HG03342 (cell line): ENCODE measurements around the gene TRAF3IP1.

ENCODE experiments used
- ATAC-seq: cut with Tn5 transposase; IDR thresholded peaks from one replicate; pipeline ENCODE4 v1.9.1; 2021; ENCODE audit warnings: mild to moderate bottlenecking, moderate library complexity; ENCODE audit not compliant: unreplicated experiment

The TRAF3IP1 gene

DNA sequence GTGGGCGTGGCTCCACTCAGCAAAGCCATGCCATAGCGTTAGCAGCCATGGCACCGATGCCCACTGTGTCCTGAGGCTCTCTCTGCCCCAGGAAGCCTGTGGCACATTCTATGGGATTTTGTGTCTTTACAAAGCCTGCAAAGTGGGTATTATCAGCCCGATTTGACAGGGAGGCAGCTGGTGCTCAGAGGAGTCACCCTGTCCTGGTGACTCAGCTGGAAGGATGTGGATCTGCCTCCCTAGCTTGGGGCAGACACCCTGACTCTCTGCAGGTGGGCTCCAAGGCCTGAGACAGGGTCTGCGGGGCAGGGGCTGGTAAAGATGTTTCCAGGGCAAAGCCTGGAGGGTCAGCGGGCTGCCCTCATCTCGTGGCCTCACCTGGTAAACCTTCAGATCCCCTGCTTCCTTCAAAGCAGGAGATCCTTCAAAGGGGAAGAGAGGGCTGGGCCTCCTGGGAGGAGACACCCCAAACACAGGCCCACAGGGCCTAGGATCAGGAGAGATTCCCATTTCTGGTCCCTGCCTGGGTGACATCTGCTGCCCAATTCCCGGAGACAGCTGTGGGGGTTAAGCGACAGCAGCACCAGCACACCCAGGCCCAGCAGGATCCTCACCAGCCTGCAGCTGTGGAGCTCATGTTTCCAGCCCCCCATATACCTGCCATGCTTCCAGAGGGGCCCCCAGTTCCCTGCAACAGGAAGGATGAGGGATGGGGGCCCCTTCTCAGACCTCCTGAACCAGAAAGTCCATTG is 103.4 kb downstream of the TRAF3IP1 start:
- ATAC-seq = no peak

DNA sequence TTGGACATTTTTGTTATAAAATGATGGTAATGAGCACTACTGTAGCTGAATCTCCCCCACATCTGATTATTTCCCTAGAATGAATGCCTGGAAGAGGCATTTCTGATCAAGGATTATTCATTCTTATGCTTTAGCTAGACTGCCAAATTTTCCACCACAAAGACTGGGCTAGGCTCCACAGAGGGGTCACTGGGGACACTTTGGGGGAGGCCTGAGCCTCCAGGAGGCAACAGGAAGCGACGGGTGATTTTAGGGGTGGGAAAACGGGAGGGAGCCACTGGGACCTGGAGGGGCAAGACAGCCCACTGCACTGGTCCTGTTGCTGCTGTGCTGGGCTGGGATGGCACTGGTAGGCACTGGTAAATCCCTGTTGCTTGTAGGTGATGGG is 104.0 kb downstream of the TRAF3IP1 start:
- ATAC-seq = no peak

DNA sequence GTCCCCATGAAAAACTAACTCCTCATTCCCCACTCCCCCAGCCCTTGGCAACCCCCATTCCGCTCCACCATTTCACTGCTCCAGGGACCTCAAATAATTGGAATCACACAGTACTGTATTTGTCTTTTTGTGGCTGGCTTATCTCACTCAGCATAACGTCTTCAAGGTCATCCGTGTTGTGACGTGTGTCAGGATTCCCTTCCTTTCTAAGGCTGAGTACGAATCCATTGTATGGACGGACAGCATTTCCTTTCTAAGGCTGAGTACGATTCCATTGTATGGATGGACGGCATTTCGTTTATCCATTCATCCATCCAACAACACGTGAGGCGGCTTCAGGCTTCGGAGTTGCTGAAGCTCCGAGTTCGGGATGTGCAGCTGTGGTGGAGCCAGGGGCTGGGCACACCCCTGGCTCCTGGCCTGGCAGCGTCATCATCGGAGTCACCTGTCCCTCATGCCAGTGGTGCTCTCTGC is 105.2 kb downstream of the TRAF3IP1 start:
- ATAC-seq = no peak

DNA sequence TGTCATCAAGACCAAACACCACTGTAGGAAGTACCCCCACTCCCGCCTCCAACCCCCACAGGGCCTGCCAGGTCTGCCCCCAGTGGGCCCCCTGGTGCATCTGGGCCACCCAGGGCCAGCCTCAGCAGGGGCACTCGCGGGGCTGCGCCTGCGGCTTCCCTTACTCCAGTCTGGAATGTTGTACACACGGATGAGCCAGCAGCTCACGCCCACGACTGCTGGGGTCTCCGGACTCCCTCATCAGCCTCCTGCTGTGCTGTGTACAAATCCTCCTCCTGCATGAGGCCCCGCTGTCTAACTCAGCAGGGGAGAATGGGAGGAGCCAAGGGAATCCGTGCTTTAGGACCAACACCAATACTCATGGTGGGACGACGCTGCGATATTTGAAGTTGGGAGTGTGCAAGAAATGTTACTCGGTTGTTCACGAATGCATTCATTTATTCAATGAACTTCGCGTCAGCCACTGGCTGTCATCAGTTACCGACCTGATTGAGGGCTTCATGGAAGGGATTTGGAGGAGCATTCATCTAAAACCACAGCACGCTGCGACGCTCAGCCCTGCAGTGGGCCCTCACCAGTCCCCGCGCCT is 105.8 kb downstream of the TRAF3IP1 start:
- ATAC-seq = peak; percentile 26

DNA sequence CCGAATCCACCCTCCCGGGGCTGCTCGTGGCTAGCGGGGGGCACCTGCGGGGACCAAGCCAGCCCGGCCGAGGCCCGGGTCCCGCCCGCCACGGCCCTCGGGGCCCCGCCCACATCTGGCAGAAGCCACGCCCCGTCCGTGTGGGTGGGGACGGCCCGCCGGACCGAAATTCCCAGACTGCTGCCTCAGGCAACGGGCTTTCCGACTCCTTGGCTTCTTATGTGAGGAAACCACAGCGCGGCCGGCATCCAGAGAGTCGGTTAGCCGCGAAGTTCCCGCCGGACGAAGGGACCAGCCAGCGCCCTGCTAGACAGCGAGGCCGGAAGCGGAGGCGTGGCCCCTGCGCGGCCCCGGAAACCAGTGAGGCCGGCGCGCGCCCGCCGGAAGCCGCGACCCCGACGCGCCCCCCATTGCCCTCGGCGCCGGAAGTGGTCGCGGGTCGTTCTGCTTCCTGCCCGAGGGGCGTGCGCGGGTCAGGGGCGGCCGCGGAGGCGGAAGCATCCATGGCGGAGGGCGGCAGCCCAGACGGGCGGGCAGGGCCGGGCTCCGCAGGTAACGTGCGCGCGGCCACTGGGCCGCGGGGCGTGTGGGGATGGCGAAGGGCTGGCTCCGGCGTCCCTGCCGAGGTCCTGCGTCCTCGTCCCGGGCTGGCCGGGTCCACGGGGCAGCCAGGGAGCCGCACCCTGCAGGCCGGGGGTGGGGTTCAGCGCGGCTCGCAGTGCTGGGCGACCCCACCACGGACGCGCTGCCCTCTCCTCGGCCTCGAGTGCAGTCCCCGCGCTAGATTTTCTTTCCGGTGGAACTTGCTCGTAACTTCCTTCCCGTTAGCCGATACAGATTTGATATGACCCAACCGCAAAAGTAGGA is 106.5 kb downstream of the TRAF3IP1 start, which contains the start of gene ASB1:
TSS of gene ASB1 (plus strand) at position 360 of the 867 bp plus-strand sequence. CDS start at position 504, 144 bp downstream.
- peak; percentile 80 for ATAC-seq

DNA sequence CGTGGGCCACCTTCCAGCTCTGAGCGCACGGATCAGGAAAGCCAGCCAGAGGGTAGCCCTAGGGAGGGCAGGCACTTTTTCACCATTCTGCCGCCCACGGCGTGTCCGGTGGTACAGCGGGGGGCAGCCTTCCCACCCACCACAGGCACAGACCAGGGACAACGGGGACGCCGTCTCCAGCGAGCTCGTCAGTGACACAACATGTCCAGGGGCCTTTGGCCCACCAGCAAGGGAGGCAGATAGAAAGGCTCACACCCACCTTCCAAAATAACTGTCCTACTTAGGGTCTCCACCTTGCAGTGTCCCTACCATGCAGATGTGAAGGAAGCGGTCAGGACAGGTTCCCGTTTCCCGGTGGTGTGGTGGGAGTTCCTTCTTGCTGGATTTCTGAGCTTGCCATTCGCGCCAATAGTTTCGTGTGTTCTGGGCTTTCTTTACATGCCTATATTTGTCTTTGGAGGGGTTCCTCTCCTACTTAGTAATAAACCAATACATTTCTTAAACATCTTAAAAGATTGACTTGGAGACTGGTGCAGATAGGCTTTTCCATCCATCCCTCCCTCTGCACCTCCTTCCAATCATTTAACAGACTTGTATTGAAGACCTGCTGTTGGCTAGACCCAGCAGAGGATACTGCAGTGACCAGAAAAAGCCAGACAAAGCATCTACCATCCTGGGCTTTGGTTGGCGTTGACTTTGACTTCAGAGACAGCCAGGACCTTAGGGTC is 107.3 kb downstream of the TRAF3IP1 start:
- ATAC-seq = peak; percentile 2

DNA sequence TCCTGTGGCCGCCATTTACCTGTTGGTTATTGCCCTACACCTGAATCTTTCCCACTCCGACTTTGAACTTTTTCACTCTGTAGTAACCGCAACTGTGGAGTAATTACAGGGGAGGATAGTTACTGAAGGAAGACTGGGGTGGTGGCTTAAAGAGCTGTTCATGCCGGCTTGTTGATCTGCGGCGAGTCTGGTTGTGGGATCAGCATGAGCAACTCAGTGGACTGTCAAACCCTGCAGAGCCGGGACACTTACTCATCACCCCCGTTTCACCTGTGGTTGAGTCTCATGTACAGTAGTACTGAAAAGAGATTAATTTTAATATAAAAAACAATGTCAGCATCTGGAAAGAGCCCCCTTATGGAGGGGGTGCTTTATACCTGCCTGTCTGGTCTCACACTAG is 108.5 kb downstream of the TRAF3IP1 start:
- no peak for ATAC-seq

DNA sequence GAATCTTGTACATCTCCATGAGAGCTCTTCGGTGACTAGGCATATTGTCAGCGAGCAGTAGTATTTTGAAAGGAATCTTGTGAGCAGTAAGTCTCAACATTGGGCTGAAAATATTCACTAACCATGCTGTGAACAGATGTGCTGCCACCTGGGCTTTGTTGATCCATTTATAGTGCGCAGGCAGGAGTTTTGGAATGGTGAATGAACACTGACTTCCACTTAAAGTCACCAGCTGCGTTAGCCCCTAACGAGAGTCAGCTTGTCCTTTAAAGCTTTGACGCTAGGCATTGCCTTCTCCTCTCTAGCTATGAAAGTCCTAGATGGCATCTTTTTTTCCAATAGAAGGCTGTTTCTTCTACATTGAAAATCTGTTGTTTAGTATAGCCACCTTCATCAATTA is 110.5 kb downstream of the TRAF3IP1 start:
- no peak for ATAC-seq

DNA sequence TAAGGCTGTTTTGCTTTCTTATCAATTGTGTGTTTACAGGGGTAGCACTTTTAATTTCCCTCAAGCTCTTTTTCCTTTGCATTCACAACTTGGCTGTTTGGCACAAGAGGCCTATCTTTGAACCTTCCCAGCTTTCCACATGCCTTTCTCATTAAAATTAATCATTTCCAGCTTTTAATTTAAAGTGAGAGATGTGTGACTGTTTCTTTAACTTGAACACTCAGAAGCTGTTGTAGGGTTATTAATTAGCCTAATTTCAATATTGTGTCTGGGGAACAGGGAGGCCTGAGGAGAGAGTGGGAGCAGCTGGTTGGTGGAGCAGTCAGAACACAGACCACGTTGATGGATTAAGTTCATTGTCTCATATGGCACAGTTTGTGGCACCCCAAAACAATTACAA is 111.1 kb downstream of the TRAF3IP1 start:
- ATAC-seq = no peak

DNA sequence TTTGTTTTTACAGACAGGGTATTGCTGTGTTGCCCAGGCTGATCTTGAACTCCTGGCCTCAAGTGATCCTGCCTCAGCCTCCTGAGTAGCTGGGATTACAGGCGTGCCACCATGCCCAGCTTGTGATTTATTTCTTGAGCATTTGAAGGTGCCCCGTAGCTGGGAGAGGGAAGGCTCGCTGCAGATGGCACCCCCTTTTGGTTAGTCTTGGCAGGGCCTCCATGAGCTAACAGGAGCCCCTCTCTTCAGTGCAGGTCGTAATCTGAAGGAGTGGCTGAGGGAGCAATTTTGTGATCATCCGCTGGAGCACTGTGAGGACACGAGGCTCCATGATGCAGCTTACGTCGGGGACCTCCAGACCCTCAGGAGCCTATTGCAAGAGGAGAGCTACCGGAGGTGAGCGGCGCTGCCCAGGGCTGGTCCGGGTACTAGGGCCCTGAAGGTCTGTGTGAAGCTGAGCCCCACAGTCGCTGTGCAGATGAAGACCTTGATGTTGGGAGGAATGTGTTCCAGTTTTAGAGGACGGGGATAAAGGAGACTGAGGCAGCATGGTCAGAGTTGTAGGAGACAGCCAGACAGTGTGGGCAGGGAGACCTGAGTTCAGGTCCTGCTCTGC is 113.1 kb downstream of the TRAF3IP1 start:
- ATAC-seq = no peak

DNA sequence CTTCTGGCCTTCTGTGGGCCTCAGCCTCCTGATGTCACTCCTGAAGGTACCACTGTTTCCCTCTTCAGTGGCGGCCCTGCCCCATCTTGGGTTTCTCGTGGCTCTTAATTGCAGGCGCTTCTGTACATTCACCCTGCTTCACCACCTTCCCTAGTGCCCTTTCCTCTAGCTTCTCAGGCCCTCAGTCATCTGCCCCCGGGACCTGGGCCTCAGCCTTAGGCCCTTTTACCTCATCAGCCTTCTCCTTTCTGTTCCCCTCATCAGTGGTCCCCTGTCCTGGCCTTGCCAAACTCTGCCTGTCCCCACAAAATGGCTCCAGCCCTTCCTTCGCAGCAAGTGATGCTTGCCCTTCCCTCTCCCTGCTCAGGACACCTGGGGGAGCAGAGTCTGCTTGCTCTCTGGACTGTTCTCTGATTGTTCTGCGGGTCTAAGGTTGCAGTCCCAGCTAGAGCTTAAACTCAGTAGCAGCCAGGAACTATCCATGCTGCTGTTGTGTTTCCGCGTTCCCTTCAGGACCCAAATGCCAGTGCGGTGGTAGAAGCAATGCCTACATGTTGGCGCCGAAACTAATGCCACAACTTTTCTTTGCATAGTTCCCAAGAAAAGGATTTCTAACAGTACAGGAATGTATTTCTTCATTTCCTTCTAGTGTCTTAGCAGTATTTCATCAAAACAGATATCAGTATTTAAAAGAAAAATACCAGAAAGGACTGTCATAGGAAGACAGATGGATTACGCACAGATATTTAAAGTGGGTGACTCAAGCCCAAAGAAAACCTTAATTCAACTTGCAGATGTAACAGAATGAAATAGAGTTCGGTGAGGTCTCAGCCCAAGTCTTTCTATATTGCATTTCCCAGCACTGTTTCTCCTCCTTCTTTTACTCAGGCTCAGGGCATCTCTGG is 113.9 kb downstream of the TRAF3IP1 start:
- ATAC-seq = no peak

DNA sequence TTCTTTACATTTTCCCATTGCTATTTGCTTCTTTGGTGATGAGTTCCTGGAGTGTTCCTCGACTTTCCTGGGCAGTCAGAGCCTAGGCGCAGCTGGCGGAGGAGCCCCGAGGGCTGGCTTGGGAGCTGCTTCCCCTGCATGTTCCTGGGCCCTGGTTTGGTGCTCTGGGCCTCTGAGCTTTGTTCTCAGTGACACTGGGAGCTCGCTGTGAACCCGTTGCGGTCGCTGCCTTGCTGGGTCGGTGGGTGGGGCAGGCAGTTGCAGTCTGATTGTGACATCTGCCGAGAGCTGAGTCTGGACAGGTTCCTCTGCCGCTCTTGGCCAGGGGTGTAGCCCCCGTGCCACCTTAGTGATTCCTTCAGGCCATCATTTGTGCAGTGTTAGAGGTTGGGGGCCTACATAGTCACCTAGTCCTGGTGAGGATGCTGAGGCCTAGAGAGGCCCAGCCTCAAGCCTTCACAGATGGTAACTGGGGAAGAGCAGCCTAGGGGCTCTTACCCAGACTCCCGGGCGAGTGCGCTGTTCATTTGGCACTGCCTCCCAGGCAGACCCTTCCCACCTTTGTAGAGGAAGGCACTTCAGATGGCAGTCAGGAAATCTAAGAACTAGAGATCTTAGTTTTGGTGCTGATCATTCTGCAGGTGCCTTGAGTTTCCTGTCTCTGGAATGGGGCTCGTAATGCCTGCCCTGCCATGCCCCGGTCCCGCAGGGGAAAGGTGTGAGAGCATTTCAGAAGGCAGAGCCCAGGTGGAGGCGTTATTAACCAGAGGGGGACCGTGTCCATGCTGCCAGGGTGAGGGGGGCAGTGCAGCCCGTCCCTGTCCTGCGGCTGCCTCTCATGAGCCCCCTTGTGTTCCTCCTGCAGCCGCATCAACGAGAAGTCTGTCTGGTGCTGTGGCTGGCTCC is 114.8 kb downstream of the TRAF3IP1 start:
- no peak for ATAC-seq

DNA sequence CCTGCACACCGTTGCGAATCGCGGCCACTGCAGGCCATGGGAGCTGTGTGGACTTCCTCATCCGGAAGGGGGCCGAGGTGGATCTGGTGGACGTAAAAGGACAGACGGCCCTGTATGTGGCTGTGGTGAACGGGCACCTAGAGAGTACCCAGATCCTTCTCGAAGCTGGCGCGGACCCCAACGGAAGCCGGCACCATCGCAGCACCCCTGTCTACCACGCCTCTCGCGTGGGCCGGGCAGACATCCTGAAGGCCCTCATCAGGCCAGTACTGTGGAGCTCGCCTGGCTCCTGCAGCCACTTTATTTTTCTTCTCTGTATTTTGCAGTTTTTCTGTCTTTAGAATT is 115.4 kb downstream of the TRAF3IP1 start:
- ATAC-seq = no peak

DNA sequence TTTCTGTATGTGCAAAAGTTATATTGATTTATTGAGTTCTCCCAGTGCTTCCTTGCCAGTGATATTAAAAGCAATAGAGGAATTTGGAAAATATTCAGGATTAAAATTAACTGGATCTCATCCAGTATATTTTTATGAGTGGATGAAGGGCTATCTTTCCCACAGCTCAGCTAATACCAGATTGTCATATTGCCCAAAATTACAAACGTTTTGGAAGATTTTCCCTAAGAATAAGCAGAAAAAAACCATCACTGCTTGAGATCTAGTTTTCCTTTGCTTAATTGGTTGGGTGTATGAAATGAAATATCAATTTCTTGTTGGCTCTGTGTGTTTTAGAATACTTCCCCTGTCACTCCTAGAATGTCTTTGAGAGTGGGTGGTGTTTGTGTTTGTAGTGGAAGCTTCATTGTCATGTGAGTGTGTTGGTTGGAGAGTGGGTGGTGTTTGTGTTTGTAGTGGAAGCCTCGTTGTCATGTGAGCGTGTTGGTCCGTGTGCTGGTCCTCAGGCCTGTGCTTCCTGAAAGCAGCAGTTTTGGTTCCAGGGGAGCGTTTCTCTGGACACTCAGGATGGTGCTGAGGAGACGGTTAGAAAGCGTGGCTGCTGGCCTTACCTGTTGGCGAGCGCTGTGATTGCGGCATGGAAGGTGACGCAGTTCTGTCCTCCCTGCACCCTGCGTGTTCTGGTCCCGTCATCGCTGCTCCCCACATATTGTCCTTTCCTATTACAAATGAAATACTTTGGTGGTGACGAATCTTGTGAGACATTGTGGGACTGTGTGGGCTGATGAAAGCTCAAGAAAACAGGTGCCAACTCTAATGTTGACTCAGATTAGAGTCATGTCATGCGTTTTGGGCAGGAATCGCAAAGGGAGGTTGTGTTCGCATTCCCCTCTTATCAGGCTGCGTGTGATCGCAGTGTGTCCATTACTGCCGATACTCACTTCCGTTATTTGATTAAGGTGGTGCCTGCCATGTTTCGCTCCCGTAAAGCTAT is 118.8 kb downstream of the TRAF3IP1 start:
- no peak for ATAC-seq

DNA sequence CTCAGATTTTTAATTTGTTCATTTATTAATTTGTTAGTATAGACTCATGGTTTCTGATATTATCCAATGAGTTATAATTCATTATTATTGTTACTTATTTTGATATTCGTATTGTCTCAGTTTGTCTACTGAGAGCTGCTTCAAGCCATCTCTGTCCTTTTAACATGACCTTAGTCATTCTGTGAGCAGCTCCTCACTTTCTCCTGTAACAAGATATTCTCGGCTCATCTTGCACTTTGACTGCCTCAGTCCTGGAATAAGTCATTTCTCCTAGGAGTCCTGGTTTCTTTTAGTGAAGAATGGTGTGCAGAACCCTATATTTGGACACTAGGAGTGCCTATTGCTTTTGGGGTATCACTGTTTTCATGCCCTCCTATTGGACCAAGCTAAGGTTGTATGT is 119.6 kb downstream of the TRAF3IP1 start:
- no peak for ATAC-seq

DNA sequence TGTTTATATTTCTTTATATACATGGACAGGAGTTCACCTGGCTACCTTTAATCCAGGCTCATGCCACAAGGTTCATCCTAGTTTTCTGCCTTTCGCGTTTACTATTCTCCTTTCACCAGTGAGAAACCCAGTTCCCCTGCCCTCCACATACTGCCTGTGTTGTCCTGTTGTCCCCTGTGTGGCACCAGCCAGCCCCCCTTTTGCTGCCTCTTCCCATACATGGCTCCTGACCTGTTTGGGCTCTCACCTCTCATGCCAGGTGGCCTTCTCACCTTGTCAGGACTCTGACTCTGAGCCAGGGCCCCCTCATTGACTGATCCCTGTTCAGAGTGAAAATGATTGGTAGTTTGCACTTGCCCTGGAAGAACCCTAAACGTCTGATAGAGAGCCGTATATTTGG is 120.0 kb downstream of the TRAF3IP1 start:
- ATAC-seq = no peak

DNA sequence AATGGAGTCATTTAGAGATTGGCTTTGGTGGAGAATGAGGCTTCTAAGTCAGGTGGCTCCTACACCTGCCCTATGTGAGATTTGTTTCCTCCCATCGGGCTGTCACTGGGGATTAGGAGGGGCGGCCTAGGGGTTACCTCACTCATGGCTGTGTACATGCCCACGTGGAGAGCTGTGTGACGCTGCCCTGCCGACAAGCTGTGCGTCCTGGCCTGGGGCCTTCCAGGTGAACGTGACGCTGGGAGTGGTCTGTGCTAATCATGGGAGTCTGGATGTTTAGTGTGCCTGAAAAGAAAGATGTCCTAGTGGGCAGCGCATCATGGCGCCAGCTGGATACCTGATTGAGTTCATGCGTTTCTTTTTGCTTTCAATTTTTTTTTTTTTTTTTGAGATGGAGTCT is 120.4 kb downstream of the TRAF3IP1 start:
- ATAC-seq = no peak
